SU-DHL-6 (cell line): ENCODE results near the gene HIPK2.

Source experiments
- H2AFZ ChIP-seq: fragments of 200-600 bp; sonication (generic); 2 replicates; pipeline ENCODE4 v1.6.1; 2014; ENCODE audit warnings: low read depth, mild to moderate bottlenecking, moderate library complexity, mixed read lengths, antibody characterized with exemption, low read length; ENCODE audit not compliant: severe bottlenecking
- H3F3A ChIP-seq: fragments of 200-600 bp; shearing (Covaris generic); 2 replicates; pipeline ENCODE4 v1.6.0; 2016; ENCODE audit warnings: antibody characterized with exemption, mild to moderate bottlenecking; ENCODE audit not compliant: insufficient read depth
- H3K27ac ChIP-seq: fragments of 200-600 bp; sonication (generic); 2 replicates; pipeline ENCODE4 v1.5.1; 2016; ENCODE audit warnings: low read depth, mild to moderate bottlenecking, low read length, moderate library complexity, mixed read lengths
- H3K27me3 ChIP-seq: fragments of 200-600 bp; sonication (generic), shearing (Covaris generic); 2 replicates; pipeline ENCODE4 v1.6.0; 2014; ENCODE audit warnings: mild to moderate bottlenecking, low read length
- H3K36me3 ChIP-seq: fragments of 200-600 bp; sonication (generic); 2 replicates; pipeline ENCODE4 v1.6.1; 2014; ENCODE audit warnings: mild to moderate bottlenecking, low read length, mixed read lengths
- H3K4me2 ChIP-seq: fragments of 300-600, 200-600 bp; shearing (Covaris generic), sonication (generic); 2 replicates; pipeline ENCODE4 v1.6.0; 2014; ENCODE audit warnings: low read length, low read depth, mild to moderate bottlenecking; ENCODE audit not compliant: poor library complexity, severe bottlenecking
- H3K4me3 ChIP-seq: fragments of 200-600 bp; sonication (generic); 2 replicates; pipeline ENCODE4 v1.5.1; 2014; ENCODE audit warnings: antibody characterized with exemption, low read length, mild to moderate bottlenecking, mixed read lengths; ENCODE audit not compliant: insufficient read depth, poor library complexity, severe bottlenecking
- H3K79me2 ChIP-seq: fragments of 200-600 bp; sonication (generic); 2 replicates; pipeline ENCODE4 v1.6.1; 2014; ENCODE audit warnings: mild to moderate bottlenecking, low read length, moderate library complexity; ENCODE audit not compliant: insufficient read depth
- H3K9ac ChIP-seq: fragments of 200-600 bp; sonication (generic); 2 replicates; pipeline ENCODE4 v1.7.0; 2014; ENCODE audit warnings: mild to moderate bottlenecking, low read length
- H3K9me2 ChIP-seq: fragments of 200-600 bp; sonication (generic); replicated peaks from 2 replicates; pipeline ENCODE4 v1.6.1; 2014; ENCODE audit warnings: low read length; ENCODE audit not compliant: insufficient read depth
- H3K9me3 ChIP-seq: fragments of 200-600 bp; sonication (generic); 2 replicates; pipeline ENCODE4 v1.6.1; 2014; ENCODE audit warnings: low read length, mixed read lengths; ENCODE audit not compliant: insufficient read depth
- H4K20me1 ChIP-seq: fragments of 200-600 bp; sonication (generic); 2 replicates; pipeline ENCODE4 v1.6.1; 2014; ENCODE audit warnings: low read depth, mild to moderate bottlenecking, antibody characterized with exemption, low read length, moderate library complexity, mixed read lengths
- EZH2phosphoT487 ChIP-seq: fragments of 200-600 bp; sonication (generic), shearing (Covaris generic); conservative IDR thresholded peaks from 2 replicates; pipeline ENCODE4 v1.6.1; 2018; ENCODE audit warnings: mild to moderate bottlenecking, antibody characterized with exemption, low read length, moderate library complexity, mixed read lengths
- TF ChIP-seq, protein P1 (sequence below): fragments of 200-600 bp; sonication (generic); IDR thresholded peaks from one replicate; pipeline ENCODE4 v1.5.1; 2017; ENCODE audit warnings: antibody characterized with exemption, mild to moderate bottlenecking, low read length, moderate library complexity; ENCODE audit not compliant: insufficient read depth, poor library complexity, severe bottlenecking

HIPK2 gene

DNA sequence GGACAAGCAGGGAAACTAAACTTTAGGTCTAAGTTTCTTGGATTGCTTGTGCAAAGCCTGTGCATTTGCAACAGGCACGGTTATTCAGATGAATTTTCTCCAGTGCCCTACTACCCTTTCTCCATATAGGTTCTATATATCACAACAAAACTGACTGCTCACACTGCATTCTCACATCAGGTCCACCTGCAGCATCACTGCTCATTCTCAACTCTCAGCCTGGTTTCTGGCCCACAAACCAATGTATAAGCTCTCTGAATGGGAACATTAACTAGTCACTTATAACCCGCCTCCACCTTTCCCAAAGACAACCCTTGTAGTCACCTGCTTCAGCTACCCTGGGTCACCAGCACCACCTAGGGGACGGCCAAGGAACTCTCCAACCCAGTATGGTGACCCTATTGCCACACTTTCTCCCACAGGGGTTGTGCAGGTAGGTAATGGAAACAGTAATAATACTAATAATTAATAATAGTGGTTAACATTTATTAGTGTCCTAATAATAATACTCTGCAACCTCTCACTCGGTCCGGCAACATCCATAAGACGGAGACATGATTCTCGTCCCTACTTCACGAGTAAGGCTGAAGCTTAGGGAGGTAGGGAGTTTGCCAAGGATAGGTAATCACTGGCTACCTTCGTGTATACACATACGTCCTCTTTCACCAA is 157.0 kb downstream of the HIPK2 start:
- TF ChIP-seq EZH2phosphoT487: no peak
- TF ChIP-seq, protein P1, sequence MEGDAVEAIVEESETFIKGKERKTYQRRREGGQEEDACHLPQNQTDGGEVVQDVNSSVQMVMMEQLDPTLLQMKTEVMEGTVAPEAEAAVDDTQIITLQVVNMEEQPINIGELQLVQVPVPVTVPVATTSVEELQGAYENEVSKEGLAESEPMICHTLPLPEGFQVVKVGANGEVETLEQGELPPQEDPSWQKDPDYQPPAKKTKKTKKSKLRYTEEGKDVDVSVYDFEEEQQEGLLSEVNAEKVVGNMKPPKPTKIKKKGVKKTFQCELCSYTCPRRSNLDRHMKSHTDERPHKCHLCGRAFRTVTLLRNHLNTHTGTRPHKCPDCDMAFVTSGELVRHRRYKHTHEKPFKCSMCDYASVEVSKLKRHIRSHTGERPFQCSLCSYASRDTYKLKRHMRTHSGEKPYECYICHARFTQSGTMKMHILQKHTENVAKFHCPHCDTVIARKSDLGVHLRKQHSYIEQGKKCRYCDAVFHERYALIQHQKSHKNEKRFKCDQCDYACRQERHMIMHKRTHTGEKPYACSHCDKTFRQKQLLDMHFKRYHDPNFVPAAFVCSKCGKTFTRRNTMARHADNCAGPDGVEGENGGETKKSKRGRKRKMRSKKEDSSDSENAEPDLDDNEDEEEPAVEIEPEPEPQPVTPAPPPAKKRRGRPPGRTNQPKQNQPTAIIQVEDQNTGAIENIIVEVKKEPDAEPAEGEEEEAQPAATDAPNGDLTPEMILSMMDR: peak; percentile 74
- Histone ChIP-seq H3K36me3 (no peaks in the 10 kb centered on the region), H3K79me2 (no peaks in the 10 kb centered on the region)

DNA sequence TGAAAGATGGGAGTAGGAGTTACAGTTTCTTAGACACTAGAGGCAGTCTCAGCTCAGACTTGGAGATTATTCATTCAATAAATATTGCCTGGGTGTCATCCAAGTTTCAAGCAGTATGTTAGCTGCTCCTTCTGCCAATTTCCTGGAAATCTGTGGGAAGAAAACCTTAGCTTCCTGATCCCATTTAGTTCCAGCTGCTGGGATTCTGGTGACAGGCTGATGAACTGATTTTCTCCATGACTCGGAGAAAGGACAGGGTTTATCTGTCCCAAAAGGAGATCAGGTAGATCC is 158.5 kb downstream of the HIPK2 start:
- Histone ChIP-seq H3K9me2 (no peaks in the 10 kb centered on the region), H2AFZ (no peak overlapping the region), H3K79me2 (no peaks in the 10 kb centered on the region), H3K27me3 (no peaks in the 10 kb centered on the region), H4K20me1 (no peaks in the 10 kb centered on the region), H3K9ac (no peak overlapping the region), H3K9me3 (no peaks in the 10 kb centered on the region), H3K36me3 (no peaks in the 10 kb centered on the region), H3F3A (no peaks in the 10 kb centered on the region), H3K4me2 (no peak overlapping the region), H3K4me3 (no peak overlapping the region), H3K27ac (no peak overlapping the region)
- TF ChIP-seq, protein P1: no peak
- no peak for TF ChIP-seq EZH2phosphoT487

More for the DNA sequence above, 157.0 kb downstream of the HIPK2 start:
- H2AFZ ChIP-seq: no peak overlapping the region
- no peaks in the 10 kb centered on the region for H3F3A ChIP-seq
- no peaks in the 10 kb centered on the region for H3K9me2 ChIP-seq
- no peak overlapping the region for H3K27ac ChIP-seq
- H3K4me3 ChIP-seq: no peak overlapping the region
- H3K9ac ChIP-seq: no peak overlapping the region
- H4K20me1 ChIP-seq: no peaks in the 10 kb centered on the region
- no peaks in the 10 kb centered on the region for H3K9me3 ChIP-seq
- no peak overlapping the region for H3K4me2 ChIP-seq
- H3K27me3 ChIP-seq: no peaks in the 10 kb centered on the region

DNA sequence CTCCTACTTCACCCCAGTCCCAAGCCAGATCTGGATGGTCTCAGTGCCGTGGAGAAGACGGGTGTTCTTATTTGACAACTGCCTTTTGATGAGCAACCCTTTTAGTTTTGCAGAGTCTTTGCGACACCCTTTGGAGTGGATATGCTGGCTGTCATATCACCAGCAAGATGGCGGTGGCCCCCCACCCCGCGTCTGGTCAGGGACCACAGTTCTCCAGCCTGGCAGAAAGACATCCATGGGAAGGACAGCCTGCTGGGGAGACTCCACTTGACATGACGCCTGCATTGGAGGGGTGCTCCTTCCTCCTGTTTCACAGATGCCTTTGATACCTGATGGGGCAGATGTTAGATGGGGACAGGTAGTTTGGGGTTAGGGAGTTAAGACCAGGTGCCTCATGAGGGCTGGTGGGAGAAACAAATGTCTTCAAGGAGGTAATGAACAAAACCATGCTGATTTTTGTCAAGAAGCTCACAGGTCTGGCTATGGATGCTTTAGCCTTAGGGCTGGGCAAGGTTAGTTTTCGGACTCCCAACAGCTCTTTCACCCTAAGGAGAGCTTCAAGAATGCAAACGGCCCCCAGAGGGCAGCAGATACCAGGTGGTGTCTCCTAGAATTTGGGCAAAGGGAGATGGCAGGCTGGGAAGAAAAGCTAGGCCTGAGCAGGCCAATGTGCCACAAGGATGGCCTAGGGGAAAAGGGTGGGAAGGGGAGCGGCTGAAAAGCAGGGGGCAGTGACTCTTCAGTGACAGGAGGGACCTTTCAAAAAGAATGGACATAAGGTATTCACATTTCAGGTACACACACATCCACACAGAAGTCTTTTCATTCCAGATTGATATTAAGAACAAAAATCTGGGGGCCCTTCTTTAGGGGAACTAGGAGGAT is 159.1 kb downstream of the HIPK2 start:
- Histone ChIP-seq H3K4me3 (no peak overlapping the region), H3K27ac (no peak overlapping the region), H3K9me3 (no peaks in the 10 kb centered on the region), H2AFZ (no peak overlapping the region), H3K36me3 (no peaks in the 10 kb centered on the region), H3F3A (no peaks in the 10 kb centered on the region), H3K9ac (no peak overlapping the region), H3K79me2 (no peaks in the 10 kb centered on the region), H3K4me2 (no peak overlapping the region), H4K20me1 (no peaks in the 10 kb centered on the region), H3K27me3 (no peaks in the 10 kb centered on the region), H3K9me2 (no peaks in the 10 kb centered on the region)
- TF ChIP-seq EZH2phosphoT487: no peak
- TF ChIP-seq, protein P1: peak; percentile 32
